IPS-18c (cell line): ENCODE data around the gene DHX58.
A peak's percentile ranks its signal among the peaks of the same experiment; 100 is the strongest.

Experiments used
- H3K4me3 ChIP-seq: 2 replicates; pipeline ENCODE4 v1.7.0; 2013; ENCODE audit warnings: low read depth, mild to moderate bottlenecking, low read length, moderate library complexity; ENCODE audit not compliant: insufficient read depth
- H3K9me3 ChIP-seq: one replicate; pipeline ENCODE4 v1.6.1; 2013; ENCODE audit warnings: mild to moderate bottlenecking, low read length, moderate library complexity; ENCODE audit not compliant: control insufficient read depth, insufficient read depth

The DHX58 gene

DNA sequence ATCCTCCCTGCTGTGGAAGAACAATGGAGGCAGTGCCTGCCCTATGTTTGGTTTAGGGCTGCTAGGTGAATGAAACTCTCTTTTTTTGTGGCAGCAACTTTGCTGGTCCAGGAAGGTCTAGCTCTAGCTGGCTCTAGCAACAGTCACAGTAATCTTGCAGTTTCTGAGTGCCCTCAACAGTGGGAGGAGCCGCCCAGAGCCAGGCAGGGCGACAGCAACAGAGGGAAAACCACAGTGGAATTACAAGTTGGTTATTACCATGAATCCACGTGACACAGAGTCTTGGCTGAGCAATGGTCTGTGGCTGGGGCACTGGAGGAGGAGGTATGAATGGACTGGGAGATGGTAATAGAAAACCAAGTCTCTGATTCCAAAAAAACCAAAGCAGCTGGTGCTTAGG is 20.4 kb upstream of the DHX58 start:
- no peak overlapping the region for H3K4me3 ChIP-seq

DNA sequence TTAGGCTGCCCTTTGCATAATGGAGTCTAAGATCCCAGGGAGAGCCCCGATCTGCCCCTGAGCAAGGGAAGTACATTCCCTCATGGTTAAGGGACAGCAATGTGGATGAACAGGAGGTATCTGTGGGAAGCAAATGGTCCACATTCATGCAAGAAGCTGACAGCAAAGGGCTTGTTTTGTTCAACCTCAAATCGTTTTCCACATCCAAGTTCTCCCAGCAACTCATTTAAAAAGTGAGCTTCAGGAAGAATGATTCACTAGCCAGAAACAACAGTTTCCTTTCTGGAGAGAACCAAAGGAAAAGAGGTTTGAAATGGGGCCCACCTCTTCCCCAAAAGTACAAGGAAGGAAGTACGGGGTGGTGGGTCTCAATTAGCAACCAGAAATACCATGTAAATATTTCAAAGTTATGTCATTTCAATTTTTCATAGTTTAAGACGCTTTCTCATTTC is 19.5 kb upstream of the DHX58 start:
- Histone ChIP-seq H3K4me3 (no peak overlapping the region), H3K9me3 (no peaks in the 10 kb centered on the region)

More for the DNA sequence above, 20.4 kb upstream of the DHX58 start:
- H3K9me3 ChIP-seq, result no peaks in the 10 kb centered on the region

- H3K9me3 ChIP-seq, result no peaks in the 10 kb centered on the region
These were observed 18.7 kb upstream of the DHX58 start for GRCh38 chr17:42131232-42131631.

GRCh38 chr17:42130310-42130936 is 17.9 kb upstream of the DHX58 start:
- H3K4me3 ChIP-seq, result no peak overlapping the region

More at GRCh38 chr17:42131232-42131631, 18.7 kb upstream of the DHX58 start:
- H3K4me3 ChIP-seq, result no peak overlapping the region

DNA sequence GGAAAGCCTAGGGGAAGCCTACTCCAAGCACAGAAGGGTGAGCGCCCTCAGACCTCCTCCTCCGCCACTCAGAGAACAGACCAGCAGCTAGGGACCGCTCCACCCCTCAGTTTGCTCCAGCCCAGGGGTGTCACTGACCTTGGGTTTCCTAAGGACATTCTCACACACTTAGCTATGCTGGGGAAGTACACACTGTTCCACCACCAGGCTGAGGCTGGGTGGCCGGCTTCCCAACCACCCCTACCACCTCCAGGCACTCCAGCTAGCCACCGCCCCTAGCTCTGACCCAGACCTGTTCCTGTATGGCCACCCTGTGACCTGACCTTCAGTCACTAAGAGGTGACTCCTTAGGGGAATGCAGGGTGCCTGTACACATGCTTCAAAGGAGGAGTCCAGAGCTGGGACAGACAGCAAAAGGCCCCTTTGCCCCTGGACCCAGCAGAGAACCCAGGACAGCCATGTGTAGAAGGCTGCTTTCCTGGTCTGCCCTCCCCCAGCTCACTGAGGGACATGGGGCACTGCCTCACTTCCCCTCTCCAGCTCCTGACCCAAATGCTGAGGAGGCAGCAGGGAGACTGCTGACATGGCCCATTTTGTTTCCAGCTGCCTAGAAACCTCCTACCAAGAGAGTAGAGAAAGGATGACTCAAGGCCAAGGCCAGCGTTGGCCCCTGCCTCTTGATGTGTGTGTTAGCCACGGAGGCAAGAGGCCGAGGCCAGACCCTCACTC is 16.8 kb upstream of the DHX58 start:
- Histone ChIP-seq H3K9me3 (no peaks in the 10 kb centered on the region), H3K4me3 (no peak overlapping the region)

More at GRCh38 chr17:42130310-42130936, 17.9 kb upstream of the DHX58 start:
- no peaks in the 10 kb centered on the region for H3K9me3 ChIP-seq

GRCh38 chr17:42127414-42127813 is 14.9 kb upstream of the DHX58 start:
- Histone ChIP-seq H3K4me3 (no peak overlapping the region), H3K9me3 (no peaks in the 10 kb centered on the region)

GRCh38 chr17:42126836-42127235 is 14.3 kb upstream of the DHX58 start:
- Histone ChIP-seq H3K9me3 (no peaks in the 10 kb centered on the region), H3K4me3 (no peak overlapping the region)

DNA sequence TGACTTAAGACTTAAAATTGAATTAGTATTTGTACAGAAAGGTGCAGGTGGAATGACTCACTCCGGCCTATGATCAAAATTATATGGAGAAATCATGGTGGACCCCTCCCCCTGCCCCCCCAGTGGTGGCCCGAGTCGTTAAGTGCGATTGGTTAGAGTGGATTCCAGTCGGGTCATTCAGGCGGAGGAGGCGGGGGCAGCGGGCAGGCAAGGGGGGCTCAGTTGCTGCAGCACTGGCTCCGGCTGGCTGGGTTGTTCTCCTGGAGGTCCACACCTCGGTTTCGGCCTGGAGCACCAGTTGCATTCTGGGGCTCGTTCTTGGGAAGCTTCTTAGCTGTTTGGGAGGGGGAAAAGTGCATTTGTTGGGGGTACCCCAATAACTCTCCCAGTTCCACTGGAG is 13.1 kb upstream of the DHX58 start:
- no peaks in the 10 kb centered on the region for H3K9me3 ChIP-seq
- H3K4me3 ChIP-seq, result no peak overlapping the region

DNA sequence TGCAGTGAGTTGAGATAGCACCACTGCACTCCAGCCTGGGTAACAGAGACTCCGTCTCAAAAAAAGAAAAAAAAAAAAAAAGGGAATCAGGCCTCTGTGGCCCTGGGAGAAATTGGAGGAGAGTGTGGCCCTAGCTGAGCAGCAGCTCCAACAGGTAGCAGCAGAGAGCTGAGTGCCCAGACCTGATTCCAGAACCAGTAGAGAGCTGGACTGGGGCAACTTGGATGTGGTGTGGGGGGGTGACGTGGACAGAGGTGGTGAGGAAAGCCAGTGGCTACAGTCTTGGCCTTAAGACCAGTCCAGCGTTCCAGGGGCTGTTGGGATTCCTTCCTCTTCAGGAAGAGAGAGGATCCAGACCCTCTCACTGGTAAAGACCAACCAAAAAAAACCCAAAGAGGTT is 11.7 kb upstream of the DHX58 start:
- no peaks in the 10 kb centered on the region for H3K9me3 ChIP-seq
- no peak overlapping the region for H3K4me3 ChIP-seq

- H3K4me3 ChIP-seq, result peak within 1 kb of the TSS; percentile 40; the same call in 1 of the 2 replicates
- no peaks in the 10 kb centered on the region for H3K9me3 ChIP-seq
These were observed 10.1 kb upstream of the DHX58 start, which contains the start of gene HSPB9 for GRCh38 chr17:42122371-42123303. HSPB9 (plus strand) TSS chr17:42122804; CDS start chr17:42122851, 47 bp downstream.

- no peaks in the 10 kb centered on the region for H3K9me3 ChIP-seq
These were observed 8.6 kb upstream of the DHX58 start, which contains the start of gene KAT2A for GRCh38 chr17:42120770-42121769. KAT2A (minus strand) TSS chr17:42121367; CDS start chr17:42121304, 63 bp downstream.

DNA sequence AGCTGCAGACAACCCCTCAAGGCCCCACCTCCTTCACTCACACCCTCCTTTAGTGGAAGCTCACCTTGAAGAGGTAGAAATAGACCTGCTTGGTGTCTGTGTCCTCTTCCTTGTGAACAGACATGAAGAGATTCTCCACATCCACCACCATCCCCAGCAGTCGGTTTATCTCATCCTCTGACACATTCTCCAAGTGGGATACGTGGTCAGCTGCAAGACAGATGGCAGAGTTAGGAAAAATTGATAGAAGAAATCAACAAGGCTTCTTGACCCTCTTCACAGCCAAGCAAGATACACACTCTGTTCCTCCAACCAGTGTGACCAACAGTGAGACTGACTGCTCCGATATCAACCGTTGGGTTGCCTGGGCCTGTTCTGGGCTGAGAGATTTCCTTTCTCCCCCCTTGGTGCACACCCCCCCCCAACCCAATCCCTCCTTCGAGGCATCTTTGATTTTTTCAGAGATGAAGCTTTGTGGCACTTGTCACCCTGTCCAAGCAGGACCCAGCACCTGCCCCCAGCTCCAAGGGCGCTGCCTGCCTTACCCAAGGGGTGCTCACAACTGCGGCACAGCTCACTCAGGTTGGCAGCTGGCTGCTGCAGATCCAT is 7.8 kb upstream of the DHX58 start:
- H3K9me3 ChIP-seq, result no peaks in the 10 kb centered on the region
- H3K4me3 ChIP-seq, result peak overlapping the region; percentile 43

More at GRCh38 chr17:42120770-42121769, 8.6 kb upstream of the DHX58 start, which contains the start of gene KAT2A:
- H3K4me3 ChIP-seq, result peak within 1 kb of the TSS; percentile 43

DNA sequence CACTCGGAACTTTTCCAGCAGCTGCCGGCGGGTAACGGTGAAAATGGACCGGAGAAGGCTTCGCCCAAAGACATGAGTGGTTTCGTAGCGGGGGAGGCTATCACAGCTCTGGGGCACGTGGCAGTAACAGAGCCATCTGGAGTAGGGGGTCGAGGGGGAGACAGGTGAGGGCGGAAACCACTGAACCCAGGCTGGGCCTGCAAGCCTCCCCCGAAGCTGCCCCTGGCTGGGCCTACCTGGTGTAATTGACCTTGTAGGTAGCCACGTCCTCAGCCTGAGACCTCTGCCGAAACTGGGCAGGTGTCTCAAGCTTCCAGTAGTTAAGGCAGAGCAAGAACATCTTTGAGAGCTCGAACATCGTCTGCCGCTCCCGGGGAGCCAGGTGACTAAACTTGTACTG is 6.8 kb upstream of the DHX58 start:
- Histone ChIP-seq H3K9me3 (no peaks in the 10 kb centered on the region), H3K4me3 (no peak overlapping the region)

- no peak overlapping the region for H3K4me3 ChIP-seq
These were observed 6.0 kb upstream of the DHX58 start for GRCh38 chr17:42118545-42118944.

GRCh38 chr17:42118126-42118510 is 5.6 kb upstream of the DHX58 start:
- H3K4me3 ChIP-seq, result no peak overlapping the region
- H3K9me3 ChIP-seq, result no peaks in the 10 kb centered on the region

More at GRCh38 chr17:42118545-42118944, 6.0 kb upstream of the DHX58 start:
- H3K9me3 ChIP-seq, result no peaks in the 10 kb centered on the region
